ENCODE results near the gene EFNA5.

DNA sequence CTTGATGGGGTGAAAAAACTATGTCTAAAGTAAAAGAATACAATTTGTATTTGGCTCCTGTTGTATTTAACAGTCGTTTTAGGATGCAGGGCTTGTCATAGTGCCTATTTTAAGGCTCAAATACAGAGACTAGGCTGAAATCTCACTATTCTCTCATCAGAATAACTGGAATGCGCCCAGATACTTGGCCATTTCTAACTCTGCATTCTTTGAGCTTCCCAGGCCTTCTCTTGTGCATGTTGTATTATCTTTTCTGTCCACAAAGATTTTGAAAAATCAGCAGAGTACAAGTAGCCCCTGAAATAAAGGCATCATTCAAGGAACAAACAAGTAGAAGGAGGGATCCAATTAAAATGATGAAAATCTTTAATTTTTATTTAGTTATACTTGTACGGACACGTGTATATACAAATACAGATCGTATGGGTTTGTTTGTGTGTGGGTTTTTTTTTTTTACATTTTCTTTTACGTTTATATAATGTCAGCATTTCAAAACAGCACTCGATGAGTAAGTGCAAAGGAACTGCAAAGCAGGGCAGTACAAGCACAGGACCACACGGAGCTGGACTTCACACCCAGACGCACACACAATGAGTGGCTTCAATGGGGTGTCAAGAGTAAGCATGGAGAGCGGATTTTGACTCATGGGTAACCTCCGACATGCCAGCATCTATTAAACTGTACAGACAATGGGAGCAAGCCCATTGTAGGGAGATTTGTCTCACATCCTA lies 294.0 kb downstream of the EFNA5 start:
- TF ChIP-seq EZH2phosphoT487 (IDR thresholded peaks at IDR 0.05; ENCODE audit: low read depth, severe bottlenecking, unreplicated experiment) (no peak), EZH2 (IDR thresholded peaks at IDR 0.05; ENCODE audit: borderline replicate concordance) (no peak)
- TF ChIP-seq, protein P1, sequence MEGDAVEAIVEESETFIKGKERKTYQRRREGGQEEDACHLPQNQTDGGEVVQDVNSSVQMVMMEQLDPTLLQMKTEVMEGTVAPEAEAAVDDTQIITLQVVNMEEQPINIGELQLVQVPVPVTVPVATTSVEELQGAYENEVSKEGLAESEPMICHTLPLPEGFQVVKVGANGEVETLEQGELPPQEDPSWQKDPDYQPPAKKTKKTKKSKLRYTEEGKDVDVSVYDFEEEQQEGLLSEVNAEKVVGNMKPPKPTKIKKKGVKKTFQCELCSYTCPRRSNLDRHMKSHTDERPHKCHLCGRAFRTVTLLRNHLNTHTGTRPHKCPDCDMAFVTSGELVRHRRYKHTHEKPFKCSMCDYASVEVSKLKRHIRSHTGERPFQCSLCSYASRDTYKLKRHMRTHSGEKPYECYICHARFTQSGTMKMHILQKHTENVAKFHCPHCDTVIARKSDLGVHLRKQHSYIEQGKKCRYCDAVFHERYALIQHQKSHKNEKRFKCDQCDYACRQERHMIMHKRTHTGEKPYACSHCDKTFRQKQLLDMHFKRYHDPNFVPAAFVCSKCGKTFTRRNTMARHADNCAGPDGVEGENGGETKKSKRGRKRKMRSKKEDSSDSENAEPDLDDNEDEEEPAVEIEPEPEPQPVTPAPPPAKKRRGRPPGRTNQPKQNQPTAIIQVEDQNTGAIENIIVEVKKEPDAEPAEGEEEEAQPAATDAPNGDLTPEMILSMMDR (IDR thresholded peaks at IDR 0.05; ENCODE audit: poor library complexity) = no peak
